PC-9 (cell line): ENCODE results near the gene ATP10B.

Experiments
- CTCF ChIP-seq: fragments of 200-600 bp; sonication (generic); conservative IDR thresholded peaks from 2 replicates; pipeline ENCODE4 v1.6.1; 2017; ENCODE audit warnings: mixed run types, antibody characterized with exemption, mild to moderate bottlenecking, moderate library complexity
- EZH2 ChIP-seq: fragments of 200-600 bp; sonication (generic); IDR thresholded peaks from 2 replicates; pipeline ENCODE4 v1.8.0; 2017; ENCODE audit warnings: antibody characterized with exemption, low read depth

DNA sequence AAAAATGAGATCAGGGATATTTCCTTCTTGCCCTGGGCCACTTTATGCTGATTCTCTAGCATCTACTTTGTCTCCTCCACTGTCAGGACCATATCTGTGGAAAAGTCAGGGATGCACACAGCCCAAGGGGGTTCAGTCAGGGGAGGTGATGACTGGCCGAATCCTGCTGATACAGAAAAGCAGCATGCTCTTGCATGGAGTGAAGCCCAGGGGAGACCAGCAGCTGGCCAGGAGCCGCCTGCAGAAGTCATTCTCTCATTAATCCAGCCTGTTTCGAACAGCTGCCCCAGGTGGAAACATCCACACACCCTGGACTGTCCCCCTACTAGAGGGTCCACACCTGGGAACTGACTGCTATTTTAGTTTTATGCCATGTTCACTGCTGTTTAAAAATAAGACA is 177.1 kb downstream of the ATP10B start:
- TF ChIP-seq CTCF = no peak
- no peak for TF ChIP-seq EZH2
